ENCODE measurements around the gene TNFRSF25.

The TNFRSF25 gene

GRCh38 chr1:6414443-6414844 is 51.5 kb downstream of the TNFRSF25 start:
- Histone ChIP-seq H3K27me3 (ENCODE audit: insufficient read depth, low read length, poor library complexity) (no peaks in the 10 kb centered on the region), H2AFZ (ENCODE audit: low read depth, low read length) (no peak overlapping the region), H3K36me3 (ENCODE audit: insufficient read depth, low read length) (no peaks in the 10 kb centered on the region), H3K9me3 (ENCODE audit: insufficient read depth, low read length, severe bottlenecking) (no peaks in the 10 kb centered on the region), H3K79me2 (ENCODE audit: insufficient read depth, low read length) (no peaks in the 10 kb centered on the region), H4K20me1 (ENCODE audit: insufficient read depth, low read length) (no peaks in the 10 kb centered on the region), H3K4me2 (ENCODE audit: insufficient read depth, low read length) (0 out of 2 replicates have a peak overlapping the region, but pooled peaks have one; percentile 37), H3K4me3 (ENCODE audit: low read depth in 1 of 2, low read length in 2 of 2) (no peak overlapping the region), H3K9ac (ENCODE audit: low read depth, low read length) (no peak overlapping the region), H3K4me1 (ENCODE audit: insufficient read depth, low read length) (no peaks in the 10 kb centered on the region), H3K27ac (ENCODE audit: low read length) (no peak overlapping the region)
- DNase-seq (peak; percentile 58), ATAC-seq (ENCODE audit: insufficient read depth, low read depth) (peak; percentile 91)
- TF ChIP-seq CTCF (IDR thresholded peaks at IDR 0.05; ENCODE audit: borderline replicate concordance, extremely low read depth, low read length, poor library complexity, severe bottlenecking) (peak; percentile 77), EZH2 (IDR thresholded peaks at IDR 0.05; ENCODE audit: borderline replicate concordance, low read depth, low read length, severe bottlenecking) (no peak)

- no peak overlapping the region for H3K4me2 ChIP-seq (ENCODE audit: insufficient read depth, low read length)
- no peak overlapping the region for H3K9ac ChIP-seq (ENCODE audit: low read depth, low read length)
- no peaks in the 10 kb centered on the region for H3K79me2 ChIP-seq (ENCODE audit: insufficient read depth, low read length)
- H2AFZ ChIP-seq (ENCODE audit: low read depth, low read length), result no peak overlapping the region
- TF ChIP-seq EZH2 (IDR thresholded peaks at IDR 0.05; ENCODE audit: borderline replicate concordance, low read depth, low read length, severe bottlenecking) (no peak), CTCF (IDR thresholded peaks at IDR 0.05; ENCODE audit: borderline replicate concordance, extremely low read depth, low read length, poor library complexity, severe bottlenecking) (no peak)
- no peak overlapping the region for H3K27ac ChIP-seq (ENCODE audit: low read length)
- H3K4me1 ChIP-seq (ENCODE audit: insufficient read depth, low read length), result no peaks in the 10 kb centered on the region
- ATAC-seq (ENCODE audit: insufficient read depth, low read depth), result no peak
- no peaks in the 10 kb centered on the region for H3K36me3 ChIP-seq (ENCODE audit: insufficient read depth, low read length)
- H4K20me1 ChIP-seq (ENCODE audit: insufficient read depth, low read length), result no peaks in the 10 kb centered on the region
- DNase-seq, result no peak
- no peak overlapping the region for H3K4me3 ChIP-seq (ENCODE audit: low read depth in 1 of 2, low read length in 2 of 2)
- no peaks in the 10 kb centered on the region for H3K9me3 ChIP-seq (ENCODE audit: insufficient read depth, low read length, severe bottlenecking)
- H3K27me3 ChIP-seq (ENCODE audit: insufficient read depth, low read length, poor library complexity), result no peaks in the 10 kb centered on the region
These were observed 53.1 kb downstream of the TNFRSF25 start for GRCh38 chr1:6412896-6413295.

All from DND-41 (cell line).